GM12892 (cell line): ENCODE results near the gene JUN.

Experiments
- DNase-seq: peaks from one replicate; pipeline ENCODE4 v3.0.0; 2011; ENCODE audit not compliant: insufficient read length
- FAIRE-seq: peaks from 2 replicates; lab custom pipeline; 2011; peaks lifted over from hg19 to GRCh38; lab: Jason Lieb, UNC
- POLR2A ChIP-seq: IDR thresholded peaks from 2 replicates; pipeline ENCODE4 v1.6.1; 2011; ENCODE audit warnings: low read depth, low read length, control low read depth
- POLR2AphosphoS5 ChIP-seq: IDR thresholded peaks from 2 replicates; pipeline ENCODE4 v1.6.1; 2011; ENCODE audit warnings: low read depth, low read length, control low read depth
- TAF1 ChIP-seq: IDR thresholded peaks from 2 replicates; pipeline ENCODE4 v1.6.1; 2011; ENCODE audit warnings: low read depth, mild to moderate bottlenecking, control low read depth, low read length, borderline replicate concordance

JUN gene

GRCh38 chr1:58786927-58787245 is 3.0 kb upstream of the JUN start:
- no peak for DNase-seq
- TF ChIP-seq TAF1 (no peak), POLR2A (no peak), POLR2AphosphoS5 (no peak)
- no peak for FAIRE-seq

GRCh38 chr1:58786184-58786926 is 2.5 kb upstream of the JUN start:
- FAIRE-seq = no peak
- TF ChIP-seq POLR2AphosphoS5 (no peak), POLR2A (no peak), TAF1 (no peak)
- no peak for DNase-seq

GRCh38 chr1:58785442-58786058 is 1.7 kb upstream of the JUN start:
- FAIRE-seq (peak; percentile 62), DNase-seq (no peak)
- TF ChIP-seq POLR2A (no peak), POLR2AphosphoS5 (no peak), TAF1 (no peak)

GRCh38 chr1:58784758-58785441 is 1.1 kb upstream of the JUN start:
- TF ChIP-seq POLR2AphosphoS5 (peak; percentile 8; the same call in 1 of the 2 replicates), TAF1 (no peak), POLR2A (peak; percentile 44; the same call in 1 of the 2 replicates)
- no peak for DNase-seq
- FAIRE-seq = peak; percentile 77

DNA sequence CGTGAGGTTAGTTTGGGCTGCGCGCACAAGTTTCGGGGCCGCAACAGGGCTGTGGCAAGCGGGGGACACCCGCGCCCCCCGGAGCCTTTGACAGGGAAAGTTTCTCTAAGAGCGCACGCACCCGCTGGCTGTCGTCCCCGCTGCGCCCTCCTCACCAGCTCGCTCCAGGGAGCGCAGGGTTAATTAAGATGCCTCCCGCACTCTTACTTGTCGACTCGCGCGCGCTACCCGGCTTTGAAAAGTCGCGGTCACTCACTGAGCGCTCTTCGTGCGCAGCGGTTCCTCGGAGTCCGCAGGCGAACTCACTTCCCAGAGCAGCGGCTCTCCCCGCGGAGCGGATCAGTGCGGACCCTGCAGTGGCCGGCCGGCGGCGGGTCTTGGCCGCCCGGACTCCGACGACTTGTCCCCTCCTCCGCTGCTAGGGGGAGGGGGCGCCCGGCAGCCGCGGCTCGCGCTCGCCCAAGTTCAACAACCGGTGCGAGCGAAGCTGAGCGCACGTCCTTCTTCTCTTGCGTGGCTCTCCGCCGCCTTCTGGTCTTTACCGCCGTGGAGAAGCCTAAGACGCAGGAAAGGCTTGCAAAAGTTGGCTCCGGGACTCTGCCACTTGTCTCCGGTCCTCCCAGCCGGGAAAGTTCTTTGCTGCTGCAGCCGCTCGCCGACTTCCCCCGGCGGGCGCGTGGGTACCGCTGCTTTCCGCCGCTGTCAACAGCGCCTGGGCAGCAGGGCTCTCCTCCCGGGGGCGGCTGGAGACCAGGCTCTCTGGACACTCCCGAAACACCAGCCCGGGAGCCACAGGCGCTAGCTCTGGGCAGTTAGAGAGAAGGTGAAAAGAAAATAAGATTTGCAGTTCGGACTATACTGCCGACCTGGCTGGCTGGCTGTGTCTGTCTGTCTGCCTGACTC is 506 bp downstream of the JUN start:
- no peak for TF ChIP-seq POLR2AphosphoS5
- TF ChIP-seq TAF1 = no peak
- TF ChIP-seq POLR2A = no peak
- DNase-seq = no peak
- no peak for FAIRE-seq

DNA sequence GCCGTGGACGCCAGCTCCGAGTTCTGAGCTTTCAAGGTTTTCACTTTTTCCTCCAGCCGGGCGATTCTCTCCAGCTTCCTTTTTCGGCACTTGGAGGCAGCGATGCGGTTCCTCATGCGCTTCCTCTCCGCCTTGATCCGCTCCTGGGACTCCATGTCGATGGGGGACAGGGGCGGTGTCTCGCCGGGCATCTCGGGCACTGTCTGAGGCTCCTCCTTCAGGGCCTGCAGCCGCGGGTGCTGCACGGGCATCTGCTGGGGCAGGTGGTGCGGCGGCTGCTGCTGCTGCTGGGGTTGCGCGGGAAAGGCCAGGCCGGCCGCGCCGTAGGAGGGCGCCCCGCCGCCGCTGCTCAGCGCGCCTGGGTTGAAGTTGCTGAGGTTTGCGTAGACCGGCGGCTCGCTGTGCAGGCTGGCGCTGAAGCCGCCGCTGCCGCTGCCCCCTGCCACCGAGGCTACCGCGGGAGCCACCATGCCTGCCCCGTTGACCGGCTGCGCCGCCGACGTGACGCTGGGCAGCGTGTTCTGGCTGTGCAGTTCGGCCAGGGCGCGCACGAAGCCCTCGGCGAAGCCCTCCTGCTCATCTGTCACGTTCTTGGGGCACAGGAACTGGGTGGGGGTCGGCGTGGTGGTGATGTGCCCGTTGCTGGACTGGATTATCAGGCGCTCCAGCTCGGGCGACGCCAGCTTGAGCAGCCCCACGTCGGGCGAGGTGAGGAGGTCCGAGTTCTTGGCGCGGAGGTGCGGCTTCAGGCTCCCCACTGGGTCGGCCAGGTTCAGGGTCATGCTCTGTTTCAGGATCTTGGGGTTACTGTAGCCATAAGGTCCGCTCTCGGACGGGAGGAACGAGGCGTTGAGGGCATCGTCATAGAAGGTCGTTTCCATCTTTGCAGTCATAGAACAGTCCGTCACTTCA is 1.4 kb downstream of the JUN start:
- DNase-seq (peak; percentile 54), FAIRE-seq (no peak)
- TF ChIP-seq POLR2A (peak; percentile 18; the same call in 1 of the 2 replicates), TAF1 (no peak), POLR2AphosphoS5 (peak; percentile 54; the same call in 1 of the 2 replicates)

GRCh38 chr1:58781541-58782177 is 2.2 kb downstream of the JUN start:
- FAIRE-seq (no peak), DNase-seq (no peak)
- TF ChIP-seq POLR2A (peak; percentile 58), POLR2AphosphoS5 (peak; percentile 69), TAF1 (no peak)

DNA sequence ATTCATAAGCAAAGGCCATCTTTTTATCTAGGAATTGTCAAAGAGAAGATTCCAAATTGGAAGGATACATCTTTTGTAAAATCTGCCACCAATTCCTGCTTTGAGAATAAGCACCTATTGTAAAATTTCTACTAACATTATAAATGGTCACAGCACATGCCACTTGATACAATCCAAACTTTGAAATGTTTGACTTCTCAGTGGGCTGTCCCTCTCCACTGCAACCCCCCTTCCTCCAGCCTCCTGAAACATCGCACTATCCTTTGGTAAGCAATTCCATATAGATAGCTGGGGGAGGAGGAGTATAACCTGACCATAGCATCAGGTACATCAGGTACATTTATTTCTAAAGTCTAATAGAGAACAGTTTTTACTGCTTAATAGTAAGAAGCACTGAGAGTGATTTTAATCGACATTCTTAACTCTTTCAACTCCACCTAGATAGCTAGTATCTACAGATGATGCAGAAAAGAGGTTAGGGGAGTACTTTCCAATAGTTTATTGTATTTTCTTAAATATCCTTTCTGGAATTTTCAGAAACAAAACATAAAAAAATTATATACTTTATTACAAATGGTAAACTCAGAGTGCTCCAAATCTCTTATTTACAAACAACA is 2.9 kb downstream of the JUN start:
- no peak for DNase-seq
- FAIRE-seq = no peak
- TF ChIP-seq TAF1 = no peak
- no peak for TF ChIP-seq POLR2AphosphoS5
- no peak for TF ChIP-seq POLR2A

- FAIRE-seq (no peak), DNase-seq (no peak)
- TF ChIP-seq POLR2A = no peak
- TF ChIP-seq POLR2AphosphoS5 = no peak
- TF ChIP-seq TAF1 = no peak
Observed at GRCh38 chr1:58780411-58780810, 3.4 kb downstream of the JUN start.
